Activated CD4-positive, alpha-beta memory T cell treated with anti-CD3 and anti-CD28 coated beads, Interleukin-2, amount 10 ng/mL, durations not matched to agents 7 days and 5 days (primary cell): ENCODE data around the gene CNIH3. TPM values are rescaled to one million over a fixed set of nuclear protein-coding genes. Genes with fewer than 3 reads are reported as not detected.

Source experiments
- CTCF ChIA-PET: fragments of 350-600 bp; sonication (Branson Sonifier 250); formaldehyde crosslinking; loops from one replicate; lab custom pipeline; 2021; ENCODE audit warnings: antibody characterized with exemption, inconsistent platforms; lab: Charles Lee
- POLR2A ChIA-PET: fragments of 350-600 bp; sonication (Branson Sonifier 250); formaldehyde crosslinking; loops from one replicate; lab custom pipeline; 2021; ENCODE audit warnings: antibody characterized with exemption; lab: Charles Lee
- DNase-seq: peaks from one replicate; pipeline ENCODE4 v3.0.0-alpha.2; 2020
- H3K27ac Mint-ChIP-seq: one replicate; pipeline ENCODE4 v1.8.0; 2021; ENCODE audit warnings: mild to moderate bottlenecking, mixed read lengths
- H3K27me3 Mint-ChIP-seq: one replicate; pipeline ENCODE4 v1.8.0; 2021; ENCODE audit warnings: mixed read lengths
- H3K36me3 Mint-ChIP-seq: one replicate; pipeline ENCODE4 v1.8.0; 2021; ENCODE audit warnings: low read depth, mixed read lengths
- H3K4me1 Mint-ChIP-seq: one replicate; pipeline ENCODE4 v1.8.0; 2021; ENCODE audit warnings: mixed read lengths
- H3K4me3 Mint-ChIP-seq: one replicate; pipeline ENCODE4 v1.8.0; 2021; ENCODE audit warnings: mild to moderate bottlenecking, mixed read lengths
- H3K9me3 Mint-ChIP-seq: one replicate; pipeline ENCODE4 v1.8.0; 2021; ENCODE audit warnings: mixed read lengths
- total RNA-seq, 2 experiments: library from RNA; stranded (reverse); gene quantifications; one replicate each; pipeline ENCODE4 v1.2.3, GENCODE V29; 2021

The CNIH3 gene
- total RNA-seq, 2 experiments from 2014 or later, result 1.4 to 1.9 TPM

DNA sequence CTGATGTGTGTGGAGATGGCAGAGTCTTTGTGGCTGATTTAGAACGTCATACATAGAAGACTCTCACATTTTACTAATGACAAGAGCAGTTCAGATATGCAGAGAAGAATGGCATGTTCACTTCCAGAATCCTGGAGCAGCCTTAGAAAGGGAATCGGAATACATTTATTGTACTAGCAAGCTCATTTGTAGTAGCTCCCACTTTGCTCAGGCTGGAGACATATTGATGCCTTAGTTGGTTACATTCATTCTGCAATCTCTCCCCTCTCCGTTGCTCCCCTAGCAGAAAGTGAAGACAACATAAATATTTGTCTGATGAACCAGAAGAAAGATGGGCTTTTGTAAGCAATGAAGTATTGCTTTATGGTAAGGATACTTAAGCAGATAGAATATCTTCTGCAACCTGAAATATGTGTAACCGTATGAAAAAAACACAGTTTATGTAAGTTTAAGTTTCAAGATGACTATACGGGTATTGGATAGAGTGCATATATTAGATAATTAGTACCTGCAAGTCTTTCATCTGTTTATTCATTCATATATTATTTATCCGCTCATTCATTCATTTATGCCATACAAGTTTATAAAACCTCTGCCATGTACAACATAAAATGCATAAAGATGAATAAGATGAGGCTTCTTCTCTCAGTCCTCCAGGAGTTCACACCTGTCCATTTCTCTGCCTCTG lies 135.7 kb downstream of the CNIH3 start:
- CTCF ChIA-PET, result no interaction called here
- Mint-ChIP-seq H3K27me3 (peaks cover 18% of the 10 kb centered on the region), H3K4me3 (no peak overlapping the region), H3K9me3 (no peaks in the 10 kb centered on the region), H3K27ac (no peak overlapping the region), H3K36me3 (no peaks in the 10 kb centered on the region), H3K4me1 (peaks cover 10% of the 10 kb centered on the region)
- POLR2A ChIA-PET, result no interaction called here
- no peak for DNase-seq

DNA sequence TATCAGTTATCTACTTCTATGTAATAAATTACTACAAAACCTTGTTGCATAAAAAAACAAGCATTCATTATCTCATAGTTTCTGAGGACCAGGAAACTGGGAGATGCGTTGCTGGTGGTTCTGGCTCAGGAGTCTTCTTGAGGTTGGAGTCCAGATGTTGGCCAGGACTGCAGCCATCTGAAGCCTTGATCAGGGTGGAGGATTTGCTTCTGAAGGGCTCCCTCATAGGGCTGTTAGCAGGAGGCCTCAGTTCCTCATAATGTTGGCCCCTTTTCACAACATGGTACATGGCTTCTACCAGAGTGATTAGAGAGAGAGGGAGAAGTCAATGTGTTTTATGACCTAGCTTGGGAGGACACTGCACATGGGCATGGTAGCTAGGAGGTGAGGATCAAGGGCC lies 137.4 kb downstream of the CNIH3 start:
- ChIA-PET CTCF (no interaction called here), POLR2A (no interaction called here)
- Mint-ChIP-seq H3K9me3 (peaks cover 3% of the 10 kb centered on the region), H3K4me1 (peaks cover 10% of the 10 kb centered on the region), H3K27me3 (peaks cover 16% of the 10 kb centered on the region), H3K4me3 (no peak overlapping the region), H3K36me3 (no peaks in the 10 kb centered on the region), H3K27ac (no peak overlapping the region)
- no peak for DNase-seq

DNA sequence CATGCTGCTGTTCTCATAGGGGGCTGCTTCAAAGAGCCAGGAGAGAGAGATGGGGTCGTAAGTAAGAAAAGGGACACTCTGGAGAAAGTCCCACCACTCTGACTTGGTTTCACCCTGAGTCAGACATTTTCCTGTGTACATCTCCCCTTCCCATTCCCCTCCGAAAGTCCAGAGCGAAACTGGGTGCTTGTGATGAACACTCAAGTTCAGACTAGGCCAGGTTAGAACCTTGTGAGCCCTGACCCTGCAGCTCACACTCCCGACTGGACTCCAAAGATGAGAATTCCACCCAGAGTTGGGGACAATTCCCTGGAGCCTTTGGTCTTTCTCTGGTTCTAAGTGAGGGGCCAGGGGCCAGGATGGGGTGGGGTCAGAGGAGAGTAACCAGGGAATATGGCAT lies 139.5 kb downstream of the CNIH3 start:
- POLR2A ChIA-PET, result no interaction called here

DNA sequence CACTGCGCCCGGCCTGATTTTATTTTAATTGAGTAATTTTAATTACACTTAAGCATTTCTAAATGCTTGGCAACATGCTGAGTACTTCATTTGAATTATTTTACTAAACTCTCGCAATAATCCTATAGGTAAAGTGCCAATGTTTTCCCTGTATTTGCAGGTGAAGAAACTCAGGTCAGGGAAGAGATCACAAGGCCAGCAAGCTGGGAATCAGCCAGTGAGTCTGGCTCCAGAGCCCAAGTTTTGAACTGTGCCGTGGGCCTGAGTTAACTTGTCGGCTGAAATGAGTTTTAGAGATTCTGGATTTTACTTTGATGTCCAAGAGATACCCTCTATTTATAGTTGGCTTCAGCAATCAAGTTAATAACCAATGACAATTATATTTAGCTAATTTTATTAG lies 141.4 kb downstream of the CNIH3 start:
- Mint-ChIP-seq H3K9me3 (peaks cover 12% of the 10 kb centered on the region), H3K27ac (no peak overlapping the region), H3K4me3 (no peak overlapping the region), H3K27me3 (peaks cover 8% of the 10 kb centered on the region), H3K36me3 (peaks cover 2% of the 10 kb centered on the region), H3K4me1 (no peaks in the 10 kb centered on the region)
- CTCF ChIA-PET, result no interaction called here
- POLR2A ChIA-PET, result no interaction called here
- DNase-seq, result no peak

More for the DNA sequence above, 139.5 kb downstream of the CNIH3 start:
- peaks cover 2% of the 10 kb centered on the region for H3K36me3 Mint-ChIP-seq
- peaks cover 7% of the 10 kb centered on the region for H3K4me1 Mint-ChIP-seq
- H3K27me3 Mint-ChIP-seq, result peaks cover 8% of the 10 kb centered on the region
- H3K27ac Mint-ChIP-seq, result no peak overlapping the region
- DNase-seq, result no peak
- CTCF ChIA-PET, result no interaction called here
- H3K9me3 Mint-ChIP-seq, result peaks cover 12% of the 10 kb centered on the region
- H3K4me3 Mint-ChIP-seq, result no peak overlapping the region

DNA sequence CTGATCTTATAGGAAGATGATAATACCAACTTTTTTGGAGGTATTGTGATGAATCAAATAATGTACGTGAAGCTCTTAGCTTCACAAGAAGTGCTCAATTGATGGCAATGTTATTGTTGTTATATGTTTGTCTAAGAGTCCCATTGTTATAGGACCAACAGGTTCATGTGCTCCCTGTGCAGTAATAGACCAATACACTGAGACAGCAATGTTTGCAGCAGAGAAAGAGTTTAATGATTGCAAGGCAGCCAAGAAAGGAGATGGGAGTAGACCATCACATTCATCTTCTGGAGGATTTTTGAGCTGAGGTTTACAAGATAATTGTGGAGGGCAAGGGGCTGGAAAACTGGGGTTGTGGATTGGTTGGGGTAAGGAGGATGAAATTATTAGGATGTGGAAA lies 143.0 kb downstream of the CNIH3 start:
- no peaks in the 10 kb centered on the region for H3K4me1 Mint-ChIP-seq
- peaks cover 2% of the 10 kb centered on the region for H3K36me3 Mint-ChIP-seq
- ChIA-PET CTCF (interaction anchor here (0.6 to 1.0 kb wide), 2 partner anchors 30 to 115 kb away, joined by 3 read pairs; no protein-coding TSS in a partner anchor), POLR2A (no interaction called here)
- DNase-seq, result no peak
- H3K4me3 Mint-ChIP-seq, result no peak overlapping the region
- peaks cover 8% of the 10 kb centered on the region for H3K27me3 Mint-ChIP-seq
- H3K9me3 Mint-ChIP-seq, result peaks cover 12% of the 10 kb centered on the region
- no peak overlapping the region for H3K27ac Mint-ChIP-seq

DNA sequence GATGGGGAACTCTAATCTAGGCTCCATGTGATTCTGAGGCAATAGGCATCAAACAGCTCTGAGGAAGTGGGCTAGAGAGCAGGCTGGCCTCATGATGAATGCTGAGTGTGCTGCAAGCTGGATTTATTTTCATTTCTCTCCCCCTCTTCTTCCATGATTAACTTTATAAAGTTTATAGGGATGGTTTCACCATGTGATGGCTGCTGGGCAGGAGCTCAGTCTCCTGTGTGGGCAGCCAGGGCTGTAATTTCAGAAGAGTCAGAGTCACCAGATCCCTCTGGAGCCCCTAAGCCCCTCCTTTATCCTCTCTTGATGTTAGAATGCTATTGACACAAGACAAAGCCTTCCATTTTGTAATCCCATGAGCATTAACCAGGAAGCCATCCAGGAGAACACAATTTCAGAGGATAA lies 143.6 kb downstream of the CNIH3 start:
- Mint-ChIP-seq H3K4me1 (no peaks in the 10 kb centered on the region), H3K36me3 (peaks cover 2% of the 10 kb centered on the region), H3K27ac (no peak overlapping the region), H3K9me3 (peaks cover 12% of the 10 kb centered on the region), H3K27me3 (peaks cover 8% of the 10 kb centered on the region), H3K4me3 (no peak overlapping the region)
- POLR2A ChIA-PET, result no interaction called here
- DNase-seq, result no peak
- CTCF ChIA-PET, result interaction anchor here (0.6 kb wide), 1 partner anchor 31 kb away, joined by 3 read pairs; no protein-coding TSS in a partner anchor

DNA sequence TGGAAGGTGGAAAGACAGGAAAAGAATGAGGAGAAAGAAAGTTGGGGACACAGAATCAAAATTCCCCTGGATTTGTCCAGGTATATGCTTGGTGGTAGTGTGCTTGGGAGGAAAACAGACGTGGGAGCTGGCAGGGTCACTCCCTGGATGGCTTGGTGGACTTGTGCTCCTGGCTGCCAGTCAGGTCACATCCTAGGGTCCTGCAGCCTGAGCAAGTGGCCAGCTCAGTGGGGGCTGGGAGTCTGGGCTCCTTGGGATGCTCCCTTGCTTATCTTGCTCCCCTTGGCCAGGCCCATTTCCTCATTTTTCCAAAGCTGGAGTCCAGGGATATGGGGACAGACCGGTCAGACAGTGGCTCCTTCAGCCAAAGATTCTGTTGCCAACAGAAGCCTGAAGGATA lies 144.0 kb downstream of the CNIH3 start:
- H3K4me1 Mint-ChIP-seq, result no peaks in the 10 kb centered on the region
- CTCF ChIA-PET, result no interaction called here
- H3K36me3 Mint-ChIP-seq, result peaks cover 2% of the 10 kb centered on the region
- H3K4me3 Mint-ChIP-seq, result no peak overlapping the region
- POLR2A ChIA-PET, result no interaction called here
- no peak overlapping the region for H3K27ac Mint-ChIP-seq
- DNase-seq, result no peak
- peaks cover 6% of the 10 kb centered on the region for H3K27me3 Mint-ChIP-seq
- peaks cover 12% of the 10 kb centered on the region for H3K9me3 Mint-ChIP-seq

DNA sequence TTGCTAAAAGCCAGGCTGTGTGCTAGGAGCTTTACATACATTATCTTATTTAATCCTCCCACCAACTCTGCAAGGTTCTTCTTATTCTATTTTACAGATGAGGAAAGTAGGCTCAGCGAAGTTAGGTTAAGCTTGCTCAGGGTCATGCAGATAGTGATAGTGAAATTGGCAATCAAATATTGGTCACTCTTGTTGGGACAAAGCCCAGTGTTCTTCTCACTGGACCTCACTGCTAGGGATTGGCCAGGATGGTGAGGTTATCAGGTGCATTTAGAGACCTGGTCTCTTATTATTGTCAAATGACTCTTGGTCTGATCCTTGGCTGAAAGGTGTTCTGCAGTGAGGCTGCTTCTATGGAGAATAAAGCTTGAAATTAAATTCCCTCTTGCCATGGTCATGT lies 145.1 kb downstream of the CNIH3 start:
- POLR2A ChIA-PET, result no interaction called here
- Mint-ChIP-seq H3K9me3 (peaks cover 12% of the 10 kb centered on the region), H3K36me3 (peaks cover 2% of the 10 kb centered on the region), H3K27ac (no peak overlapping the region), H3K4me3 (no peak overlapping the region), H3K27me3 (peaks cover 3% of the 10 kb centered on the region), H3K4me1 (no peaks in the 10 kb centered on the region)
- no peak for DNase-seq
- CTCF ChIA-PET, result no interaction called here

DNA sequence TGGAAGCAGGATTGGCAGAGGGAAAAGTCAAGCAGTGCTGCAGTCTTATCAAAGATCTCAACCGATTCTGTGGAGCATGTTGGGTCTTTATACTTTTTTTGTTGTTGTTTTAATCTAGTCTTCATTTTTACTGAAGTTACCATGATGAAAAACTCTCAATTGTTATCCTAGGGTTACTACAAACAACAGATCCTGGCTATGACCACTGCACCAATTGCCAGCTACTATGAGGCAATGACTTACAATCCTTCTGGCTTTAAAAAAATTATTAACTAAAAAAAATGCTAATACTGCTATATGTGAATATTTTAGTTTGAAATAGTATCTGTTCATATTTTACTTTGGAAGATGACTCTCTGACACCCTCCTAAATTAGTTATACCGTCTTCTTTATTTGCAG lies 145.9 kb downstream of the CNIH3 start:
- no peak overlapping the region for H3K4me3 Mint-ChIP-seq
- H3K36me3 Mint-ChIP-seq, result peaks cover 2% of the 10 kb centered on the region
- peaks cover 12% of the 10 kb centered on the region for H3K9me3 Mint-ChIP-seq
- ChIA-PET POLR2A (no interaction called here), CTCF (no interaction called here)
- H3K27me3 Mint-ChIP-seq, result peaks cover 8% of the 10 kb centered on the region
- no peaks in the 10 kb centered on the region for H3K4me1 Mint-ChIP-seq
- DNase-seq, result no peak
- no peak overlapping the region for H3K27ac Mint-ChIP-seq

DNA sequence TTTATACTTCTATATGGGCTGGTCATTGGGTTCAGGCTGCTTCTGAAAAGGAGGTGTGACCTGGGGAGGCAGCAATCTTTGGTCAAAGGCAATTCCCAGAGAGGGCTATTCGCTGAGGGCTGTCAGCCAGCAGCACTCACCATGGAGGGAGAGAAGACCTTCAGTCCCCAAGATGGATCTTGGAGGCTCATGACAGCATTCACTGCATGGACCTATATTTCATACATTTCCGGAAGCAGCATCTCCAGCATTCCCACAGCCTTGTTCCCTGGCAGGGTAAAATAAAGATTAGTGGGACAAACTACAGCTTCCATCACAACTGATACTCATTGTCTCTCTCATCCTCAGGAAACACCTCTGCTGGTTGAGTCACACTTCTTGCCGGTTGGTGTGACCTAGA lies 146.6 kb downstream of the CNIH3 start:
- ChIA-PET POLR2A (no interaction called here), CTCF (no interaction called here)
- Mint-ChIP-seq H3K27me3 (peaks cover 8% of the 10 kb centered on the region), H3K4me3 (no peak overlapping the region), H3K27ac (no peak overlapping the region), H3K9me3 (peaks cover 12% of the 10 kb centered on the region), H3K36me3 (peaks cover 2% of the 10 kb centered on the region), H3K4me1 (no peaks in the 10 kb centered on the region)
- no peak for DNase-seq

DNA sequence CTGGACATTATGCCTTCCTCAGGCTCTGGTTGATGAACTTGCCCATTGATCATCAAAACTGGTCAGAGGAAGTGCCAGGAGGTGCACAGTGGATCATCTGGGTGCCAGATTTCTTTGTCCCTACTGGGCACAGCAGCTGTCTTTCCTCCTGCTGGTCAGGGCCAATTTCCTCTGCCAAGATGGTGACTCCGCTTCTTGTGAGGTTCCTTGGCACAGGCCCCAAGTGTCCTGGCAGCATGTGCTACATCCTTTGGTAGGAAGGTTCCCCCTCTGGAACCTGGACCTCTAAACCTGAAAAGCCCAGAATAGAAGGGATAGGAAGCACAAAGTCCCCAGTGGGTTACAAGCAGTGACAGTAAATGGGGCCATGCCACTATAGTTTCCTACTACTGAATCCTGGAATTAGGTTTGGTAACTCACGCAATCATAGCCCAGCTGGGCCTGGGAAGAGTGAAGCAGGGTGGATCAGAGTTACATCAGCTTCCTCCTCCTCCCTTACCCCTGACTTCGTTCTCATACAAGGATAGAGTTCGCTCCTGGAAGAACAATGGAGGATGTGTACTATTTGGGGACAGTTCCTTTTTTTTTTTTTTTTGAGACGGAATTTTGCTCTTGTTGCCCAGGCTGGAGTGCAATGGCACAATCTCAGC lies 147.1 kb downstream of the CNIH3 start:
- H3K27me3 Mint-ChIP-seq, result peaks cover 8% of the 10 kb centered on the region
- no peaks in the 10 kb centered on the region for H3K4me1 Mint-ChIP-seq
- no peak for DNase-seq
- no peak overlapping the region for H3K27ac Mint-ChIP-seq
- H3K4me3 Mint-ChIP-seq, result no peak overlapping the region
- CTCF ChIA-PET, result no interaction called here
- POLR2A ChIA-PET, result no interaction called here
- H3K36me3 Mint-ChIP-seq, result peaks cover 2% of the 10 kb centered on the region
- peaks cover 12% of the 10 kb centered on the region for H3K9me3 Mint-ChIP-seq

DNA sequence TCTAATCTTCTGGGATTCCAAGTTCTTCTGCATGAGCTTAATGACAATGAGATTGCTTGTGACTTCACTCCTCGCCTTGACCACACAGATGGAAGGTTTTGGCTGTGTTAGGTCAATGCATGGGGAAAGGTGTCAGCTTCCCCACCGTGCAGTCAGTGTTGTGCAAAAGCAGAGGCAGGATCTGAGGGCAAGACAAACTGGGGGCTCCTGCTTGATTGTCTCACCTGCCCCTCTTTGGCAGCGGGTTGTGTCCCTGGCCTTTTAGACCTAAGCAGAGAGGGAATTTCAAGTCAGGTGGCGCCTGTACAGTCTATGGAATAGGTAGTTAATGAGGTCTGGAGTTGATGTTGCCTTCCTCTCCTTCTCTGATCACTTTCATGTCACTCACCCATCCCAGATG lies 150.1 kb downstream of the CNIH3 start:
- DNase-seq, result no peak
- H3K4me3 Mint-ChIP-seq, result no peak overlapping the region
- no peak overlapping the region for H3K27ac Mint-ChIP-seq
- ChIA-PET POLR2A (no interaction called here), CTCF (no interaction called here)
- H3K4me1 Mint-ChIP-seq, result no peaks in the 10 kb centered on the region
- no peaks in the 10 kb centered on the region for H3K9me3 Mint-ChIP-seq
- H3K27me3 Mint-ChIP-seq, result peaks cover 5% of the 10 kb centered on the region
- no peaks in the 10 kb centered on the region for H3K36me3 Mint-ChIP-seq

DNA sequence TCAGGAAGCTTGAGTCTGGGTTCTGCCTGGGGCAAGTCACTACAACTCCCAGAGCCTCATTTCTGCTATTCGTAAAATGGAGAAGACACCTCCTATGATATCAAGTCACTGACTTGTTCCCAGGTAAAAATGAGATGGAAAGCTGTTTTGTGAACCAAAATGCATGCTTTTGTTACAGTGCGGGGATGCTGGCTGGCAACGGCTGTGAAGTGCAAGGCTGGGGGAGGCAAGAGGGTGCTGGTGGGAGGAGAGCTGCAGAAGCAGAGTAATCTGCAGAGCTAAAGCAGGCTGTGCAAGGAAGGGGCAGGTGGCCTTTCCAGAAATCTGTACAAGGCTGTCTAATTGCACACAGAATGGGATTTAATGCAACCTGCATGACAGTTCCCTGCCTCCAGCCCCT lies 150.9 kb downstream of the CNIH3 start:
- Mint-ChIP-seq H3K36me3 (no peaks in the 10 kb centered on the region), H3K4me1 (no peaks in the 10 kb centered on the region), H3K27me3 (peaks cover 7% of the 10 kb centered on the region), H3K9me3 (no peaks in the 10 kb centered on the region), H3K27ac (no peak overlapping the region), H3K4me3 (no peak overlapping the region)
- POLR2A ChIA-PET, result no interaction called here
- DNase-seq, result no peak
- CTCF ChIA-PET, result no interaction called here

DNA sequence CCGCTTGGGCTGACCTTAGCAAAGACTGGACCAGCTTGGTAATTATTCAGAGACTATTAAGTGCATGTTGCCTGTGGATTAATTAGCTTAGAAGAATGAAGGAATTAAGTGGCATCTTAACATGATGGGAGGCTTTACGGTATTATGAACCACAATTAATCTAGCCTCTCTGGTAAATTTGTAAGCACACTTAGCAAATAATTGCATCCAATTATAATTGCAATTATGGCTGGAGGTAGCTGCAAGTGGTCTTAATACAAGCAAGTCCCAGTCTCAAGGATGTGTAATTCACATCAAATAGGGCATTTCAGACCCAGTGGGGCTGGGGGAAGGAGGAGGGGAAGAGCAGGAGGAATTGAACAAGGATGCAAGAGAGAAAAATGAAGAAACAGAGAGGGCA lies 151.6 kb downstream of the CNIH3 start:
- no peaks in the 10 kb centered on the region for H3K36me3 Mint-ChIP-seq
- no peak overlapping the region for H3K4me3 Mint-ChIP-seq
- peaks cover 7% of the 10 kb centered on the region for H3K27me3 Mint-ChIP-seq
- ChIA-PET POLR2A (no interaction called here), CTCF (no interaction called here)
- no peak overlapping the region for H3K27ac Mint-ChIP-seq
- H3K4me1 Mint-ChIP-seq, result no peaks in the 10 kb centered on the region
- DNase-seq, result no peak
- H3K9me3 Mint-ChIP-seq, result no peaks in the 10 kb centered on the region
